ENCODE results near the gene RDX.

The RDX gene

GRCh38 chr11:110130642-110131238, 165.7 kb downstream of the RDX start:
- no peak for DNase-seq (ENCODE audit: low read depth)

GRCh38 chr11:110128161-110128560, 168.3 kb downstream of the RDX start:
- no peak for DNase-seq (ENCODE audit: low read depth)

- DNase-seq (ENCODE audit: low read depth) = no peak
Measured at GRCh38 chr11:110126936-110127335, 169.5 kb downstream of the RDX start.

- DNase-seq (ENCODE audit: low read depth) = no peak
Measured at GRCh38 chr11:110125632-110126031, 170.8 kb downstream of the RDX start.
